Fibroblast of lung (primary cell): Measurements from ENCODE around the gene ZSWIM4. TPM values are rescaled to one million over a fixed set of nuclear protein-coding genes. Genes with fewer than 3 reads are reported as not detected.

Experiments used
- DNase-seq, 2 donors: peaks; one replicate each; pipeline versions ENCODE4 v3.0.0 to v3.0.0-alpha.2; 2010; ENCODE audit warnings: low read depth in 2 of 2
- H2AFZ ChIP-seq: 2 replicates; pipeline ENCODE4 v1.5.1; 2012; ENCODE audit warnings: low read length, control low read depth, inconsistent platforms
- H3K27ac ChIP-seq: 2 replicates; pipeline ENCODE4 v1.5.1; 2011; ENCODE audit warnings: low read length, control low read depth; ENCODE audit not compliant: insufficient read depth
- H3K27me3 ChIP-seq: 2 replicates; pipeline ENCODE4 v1.5.1; 2011; ENCODE audit warnings: mild to moderate bottlenecking, low read length; ENCODE audit not compliant: control insufficient read depth, insufficient read depth
- H3K36me3 ChIP-seq: 2 replicates; pipeline ENCODE4 v1.5.1; 2011; ENCODE audit warnings: low read length; ENCODE audit not compliant: control insufficient read depth, insufficient read depth
- H3K4me1 ChIP-seq: 2 replicates; pipeline ENCODE4 v1.5.1; 2011; ENCODE audit warnings: low read length; ENCODE audit not compliant: control insufficient read depth, insufficient read depth; ENCODE audit errors: extremely low read depth
- H3K4me2 ChIP-seq: 2 replicates; pipeline ENCODE4 v1.5.1; 2011; ENCODE audit warnings: low read length, control low read depth; ENCODE audit not compliant: insufficient read depth; ENCODE audit errors: extremely low read depth
- H3K4me3 ChIP-seq, 4 experiments: fragments of 200-600 bp in 1 of 4; sonication (generic) in 1 of 4; replicated peaks in 1 of 4; 2 replicates each; pipeline ENCODE4 v1.5.1; 2011 to 2016; ENCODE audit warnings: low read length in 4 of 4, low read depth in 3 of 4, mild to moderate bottlenecking in 3 of 4, control low read depth in 2 of 4, inconsistent platforms in 1 of 4, mixed read lengths in 1 of 4; ENCODE audit not compliant: insufficient read depth in 1 of 4; ENCODE audit errors: control extremely low read depth in 1 of 4
- H3K79me2 ChIP-seq: 2 replicates; pipeline ENCODE4 v1.5.1; 2012; ENCODE audit warnings: mild to moderate bottlenecking, low read length, inconsistent platforms; ENCODE audit not compliant: control insufficient read depth, insufficient read depth
- H3K9ac ChIP-seq: 2 replicates; pipeline ENCODE4 v1.5.1; 2011; ENCODE audit warnings: mild to moderate bottlenecking, low read length, control low read depth; ENCODE audit not compliant: insufficient read depth
- H3K9me3 ChIP-seq: 2 replicates; pipeline ENCODE4 v1.5.1; 2012; ENCODE audit warnings: low read depth, low read length; ENCODE audit not compliant: control insufficient read depth, insufficient read depth
- H4K20me1 ChIP-seq: 2 replicates; pipeline ENCODE4 v1.5.1; 2011; ENCODE audit warnings: low read length; ENCODE audit not compliant: control insufficient read depth, insufficient read depth; ENCODE audit errors: extremely low read depth
- EZH2 ChIP-seq: IDR thresholded peaks from 2 replicates; pipeline ENCODE4 v1.5.1; 2012; ENCODE audit warnings: low read length, control low read depth, mild to moderate bottlenecking; ENCODE audit errors: missing control alignments
- polyA plus RNA-seq, 2 donors: library from polyadenylated mRNA; depleted of rRNA in 1 of 2; stranded (reverse) in 1 of 2; unstranded in 1 of 2; fragments of >200 nt; gene quantifications; 2 replicates each; pipeline ENCODE4 v1.2.1, GENCODE V29; 2011 to 2012; ENCODE audit warnings: missing spikeins in 1 of 2
- total RNA-seq: library from RNA; depleted of rRNA; stranded (reverse); fragments of >200 nt; gene quantifications from 2 replicates; pipeline ENCODE4 v1.2.1, GENCODE V29; 2014
- TF ChIP-seq, protein P1 (sequence below), 2 donors: IDR thresholded peaks in 1 of 2; conservative IDR thresholded peaks in 1 of 2; 1 replicate in 1 of 2; 2 replicates in 1 of 2; pipeline ENCODE4 v1.5.1; 2011 to 2012; ENCODE audit warnings: low read length in 2 of 2, control low read depth in 1 of 2, inconsistent platforms in 1 of 2, low read depth in 1 of 2, mild to moderate bottlenecking in 1 of 2

The ZSWIM4 gene
- total and polyA plus RNA-seq, 2 donors (not counting 1 experiment from before 2014, with no cell fraction given), result 1.6 to 5.6 TPM

- Histone ChIP-seq H3K27me3 (no peaks in the 10 kb centered on the region), H3K9ac (no peak overlapping the region), H3K9me3 (no peaks in the 10 kb centered on the region), H3K4me1 (no peaks in the 10 kb centered on the region), H4K20me1 (no peaks in the 10 kb centered on the region), H2AFZ (no peak overlapping the region), H3K4me3 (no peak overlapping the region), H3K4me2 (no peak overlapping the region), H3K79me2 (no peaks in the 10 kb centered on the region), H3K27ac (no peak overlapping the region), H3K36me3 (no peaks in the 10 kb centered on the region)
- no peak for TF ChIP-seq EZH2
- TF ChIP-seq, protein P1, sequence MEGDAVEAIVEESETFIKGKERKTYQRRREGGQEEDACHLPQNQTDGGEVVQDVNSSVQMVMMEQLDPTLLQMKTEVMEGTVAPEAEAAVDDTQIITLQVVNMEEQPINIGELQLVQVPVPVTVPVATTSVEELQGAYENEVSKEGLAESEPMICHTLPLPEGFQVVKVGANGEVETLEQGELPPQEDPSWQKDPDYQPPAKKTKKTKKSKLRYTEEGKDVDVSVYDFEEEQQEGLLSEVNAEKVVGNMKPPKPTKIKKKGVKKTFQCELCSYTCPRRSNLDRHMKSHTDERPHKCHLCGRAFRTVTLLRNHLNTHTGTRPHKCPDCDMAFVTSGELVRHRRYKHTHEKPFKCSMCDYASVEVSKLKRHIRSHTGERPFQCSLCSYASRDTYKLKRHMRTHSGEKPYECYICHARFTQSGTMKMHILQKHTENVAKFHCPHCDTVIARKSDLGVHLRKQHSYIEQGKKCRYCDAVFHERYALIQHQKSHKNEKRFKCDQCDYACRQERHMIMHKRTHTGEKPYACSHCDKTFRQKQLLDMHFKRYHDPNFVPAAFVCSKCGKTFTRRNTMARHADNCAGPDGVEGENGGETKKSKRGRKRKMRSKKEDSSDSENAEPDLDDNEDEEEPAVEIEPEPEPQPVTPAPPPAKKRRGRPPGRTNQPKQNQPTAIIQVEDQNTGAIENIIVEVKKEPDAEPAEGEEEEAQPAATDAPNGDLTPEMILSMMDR (conservative IDR thresholded peaks at IDR 0.05 in 1 of 2, IDR thresholded peaks at IDR 0.05 in 1 of 2; ENCODE audit: low read depth in 1 of 2, low read length in 2 of 2), result no peak
- no peak for DNase-seq
Observed at GRCh38 chr19:13873834-13874515, 78.7 kb downstream of the ZSWIM4 start.

GRCh38 chr19:13875824-13876223 lies 80.6 kb downstream of the ZSWIM4 start:
- no peaks in the 10 kb centered on the region for H3K9me3 ChIP-seq
- H3K27me3 ChIP-seq, result no peaks in the 10 kb centered on the region
- no peaks in the 10 kb centered on the region for H3K79me2 ChIP-seq
- no peaks in the 10 kb centered on the region for H3K36me3 ChIP-seq
- DNase-seq, result no peak
- no peak overlapping the region for H2AFZ ChIP-seq
- no peak overlapping the region for H3K9ac ChIP-seq
- no peak overlapping the region for H3K4me3 ChIP-seq
- no peak overlapping the region for H3K4me2 ChIP-seq
- no peaks in the 10 kb centered on the region for H4K20me1 ChIP-seq
- H3K27ac ChIP-seq, result no peak overlapping the region
- peaks cover 6% of the 10 kb centered on the region for H3K4me1 ChIP-seq
- TF ChIP-seq EZH2, result no peak
- TF ChIP-seq, protein P1 (conservative IDR thresholded peaks at IDR 0.05 in 1 of 2, IDR thresholded peaks at IDR 0.05 in 1 of 2; ENCODE audit: low read depth in 1 of 2, low read length in 2 of 2), result no peak

DNA sequence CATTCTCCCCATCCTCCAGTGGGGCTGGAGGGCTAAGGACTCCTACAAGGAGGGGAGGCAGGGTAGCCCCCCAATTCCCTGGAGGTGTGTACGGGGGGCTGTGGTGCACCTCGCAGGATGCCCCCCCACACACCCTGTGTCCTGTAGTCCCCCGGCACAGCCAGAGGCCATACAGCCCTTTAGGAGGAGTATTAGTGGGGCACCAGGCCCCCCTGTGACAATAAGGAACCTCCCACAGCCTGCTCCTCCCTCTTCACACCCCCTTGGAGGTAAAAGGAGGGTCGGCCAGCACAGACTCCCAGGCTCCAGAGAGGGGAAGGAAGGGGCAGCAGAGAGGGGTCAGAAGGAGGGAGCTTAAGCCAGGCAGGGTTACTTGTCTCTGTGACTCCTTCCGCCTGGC lies 81.6 kb downstream of the ZSWIM4 start, which contains the start of gene NANOS3:
Gene NANOS3, plus strand, starts transcription at position 301 of the 400 bp plus-strand sequence. CDS start 115 bp downstream, outside the sequence.
- no peak within 1 kb of the TSS for H3K27ac ChIP-seq
- no peak within 1 kb of the TSS for H2AFZ ChIP-seq
- no peak within 1 kb of the TSS for H3K4me2 ChIP-seq
- H3K4me3 ChIP-seq, result no peak within 1 kb of the TSS
- H4K20me1 ChIP-seq, result no peaks in the 10 kb centered on the region
- H3K36me3 ChIP-seq, result no peaks in the 10 kb centered on the region
- DNase-seq, result no peak
- H3K9me3 ChIP-seq, result no peaks in the 10 kb centered on the region
- no peaks in the 10 kb centered on the region for H3K79me2 ChIP-seq
- H3K27me3 ChIP-seq, result no peaks in the 10 kb centered on the region
- H3K4me1 ChIP-seq, result peaks cover 14% of the 10 kb centered on the region
- no peak within 1 kb of the TSS for H3K9ac ChIP-seq
- no peak for TF ChIP-seq EZH2
- TF ChIP-seq, protein P1 (conservative IDR thresholded peaks at IDR 0.05 in 1 of 2, IDR thresholded peaks at IDR 0.05 in 1 of 2; ENCODE audit: low read depth in 1 of 2, low read length in 2 of 2), result no peak
